Right lobe of liver (tissue), 4 donors: ENCODE results near the gene RBFOX2.

Experiments
- POLR2A ChIP-seq: fragments of 450-650 bp; IDR thresholded peaks from one replicate; pipeline ENCODE4 v1.6.1; 2017; ENCODE audit warnings: antibody characterized with exemption, mild to moderate bottlenecking
- TF ChIP-seq, protein P1 (sequence below), 4 donors: fragments of 200-600 bp in 3 of 4; fragments of 450-650 bp in 1 of 4; IDR thresholded peaks; one replicate each; pipeline versions ENCODE4 v1.5.1 to v1.8.0; 2016 to 2022; ENCODE audit warnings: antibody characterized with exemption in 4 of 4, mild to moderate bottlenecking in 2 of 4
- donor health status: DM: no; HTN: no; CAD: no.
- donor health status: DM: no; HTN: no; CAD: no.
- donor health status: DM: no; HTN: yes; CAD: no.

DNA sequence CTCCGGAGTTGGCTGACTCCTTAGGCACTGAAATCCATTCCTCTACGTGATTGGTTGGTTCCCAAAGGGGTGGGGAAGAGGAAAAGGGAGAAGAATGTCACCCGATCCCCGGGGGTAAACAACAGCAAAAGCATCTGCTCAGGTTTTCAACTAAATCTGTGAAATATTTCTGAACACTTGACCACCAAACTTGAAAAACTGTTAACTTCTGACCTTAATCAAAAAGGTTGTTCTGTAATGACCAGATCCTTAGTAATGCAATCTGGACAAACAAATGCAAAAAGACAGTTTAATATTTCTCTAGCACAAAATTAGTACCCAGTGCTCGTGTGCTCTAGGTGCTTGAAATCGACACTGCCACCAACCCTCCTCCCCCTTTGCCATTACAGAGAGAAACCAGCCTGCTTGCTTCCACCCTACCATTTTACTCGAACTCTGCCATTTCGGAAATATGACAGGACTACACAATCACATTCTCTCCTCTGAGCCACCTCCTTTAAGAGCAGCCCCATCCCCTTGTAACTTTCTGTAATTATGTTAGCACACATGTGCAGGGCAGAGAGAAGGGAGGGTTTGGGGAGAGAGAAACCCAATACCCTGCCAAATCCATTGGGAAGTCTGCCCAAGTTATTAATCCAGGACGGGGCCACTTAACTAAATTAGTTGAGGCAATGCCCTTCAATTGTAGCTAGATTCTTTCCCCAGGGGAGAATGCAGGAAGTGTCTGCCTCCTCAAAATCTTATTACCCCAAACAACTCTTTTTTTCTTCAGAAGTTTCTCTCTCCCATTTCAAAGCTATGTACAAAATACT, 113.8 kb downstream of the RBFOX2 start:
- TF ChIP-seq, protein P1, sequence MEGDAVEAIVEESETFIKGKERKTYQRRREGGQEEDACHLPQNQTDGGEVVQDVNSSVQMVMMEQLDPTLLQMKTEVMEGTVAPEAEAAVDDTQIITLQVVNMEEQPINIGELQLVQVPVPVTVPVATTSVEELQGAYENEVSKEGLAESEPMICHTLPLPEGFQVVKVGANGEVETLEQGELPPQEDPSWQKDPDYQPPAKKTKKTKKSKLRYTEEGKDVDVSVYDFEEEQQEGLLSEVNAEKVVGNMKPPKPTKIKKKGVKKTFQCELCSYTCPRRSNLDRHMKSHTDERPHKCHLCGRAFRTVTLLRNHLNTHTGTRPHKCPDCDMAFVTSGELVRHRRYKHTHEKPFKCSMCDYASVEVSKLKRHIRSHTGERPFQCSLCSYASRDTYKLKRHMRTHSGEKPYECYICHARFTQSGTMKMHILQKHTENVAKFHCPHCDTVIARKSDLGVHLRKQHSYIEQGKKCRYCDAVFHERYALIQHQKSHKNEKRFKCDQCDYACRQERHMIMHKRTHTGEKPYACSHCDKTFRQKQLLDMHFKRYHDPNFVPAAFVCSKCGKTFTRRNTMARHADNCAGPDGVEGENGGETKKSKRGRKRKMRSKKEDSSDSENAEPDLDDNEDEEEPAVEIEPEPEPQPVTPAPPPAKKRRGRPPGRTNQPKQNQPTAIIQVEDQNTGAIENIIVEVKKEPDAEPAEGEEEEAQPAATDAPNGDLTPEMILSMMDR (IDR thresholded peaks at IDR 0.05): no peak
- TF ChIP-seq POLR2A: no peak
